ELF-1 (cell line): ENCODE measurements around the gene BIN2.
"Not testable (repeated sequence)": the region's sequence is repeated elsewhere in the genome, so short reads cannot be mapped to it uniquely, and the experiment has no call there.

Experiments
- DNase-seq: peaks from one replicate; pipeline ENCODE4 v3.0.0-alpha.2; 2016; ENCODE audit warnings: low read depth, low spot score

BIN2 gene

GRCh38 chr12:51259600-51259999 is 64.4 kb downstream of the BIN2 start:
- not testable (repeated sequence) for DNase-seq

DNA sequence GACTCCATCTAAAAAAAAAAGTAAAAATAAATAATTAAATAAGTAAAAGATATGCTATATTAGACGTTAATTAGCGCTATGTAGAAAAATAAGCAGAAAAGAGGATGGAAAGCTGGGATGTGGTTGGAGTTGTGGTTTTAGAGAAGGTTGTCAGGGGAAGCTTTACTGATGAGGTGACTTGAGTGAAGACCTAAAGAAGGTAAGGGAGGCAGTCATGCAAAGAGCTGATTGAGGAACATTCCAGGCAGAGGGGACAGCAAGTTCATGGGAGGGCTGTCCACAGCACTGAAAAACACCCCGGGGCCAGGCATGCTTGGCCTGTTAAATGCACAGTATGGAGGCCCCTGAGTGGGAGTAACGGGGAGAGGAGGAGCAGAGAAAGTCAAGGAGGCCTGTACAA is 69.4 kb downstream of the BIN2 start:
- DNase-seq, result no peak

- DNase-seq, result no peak
These were observed 70.7 kb downstream of the BIN2 start for GRCh38 chr12:51253276-51253675.

DNA sequence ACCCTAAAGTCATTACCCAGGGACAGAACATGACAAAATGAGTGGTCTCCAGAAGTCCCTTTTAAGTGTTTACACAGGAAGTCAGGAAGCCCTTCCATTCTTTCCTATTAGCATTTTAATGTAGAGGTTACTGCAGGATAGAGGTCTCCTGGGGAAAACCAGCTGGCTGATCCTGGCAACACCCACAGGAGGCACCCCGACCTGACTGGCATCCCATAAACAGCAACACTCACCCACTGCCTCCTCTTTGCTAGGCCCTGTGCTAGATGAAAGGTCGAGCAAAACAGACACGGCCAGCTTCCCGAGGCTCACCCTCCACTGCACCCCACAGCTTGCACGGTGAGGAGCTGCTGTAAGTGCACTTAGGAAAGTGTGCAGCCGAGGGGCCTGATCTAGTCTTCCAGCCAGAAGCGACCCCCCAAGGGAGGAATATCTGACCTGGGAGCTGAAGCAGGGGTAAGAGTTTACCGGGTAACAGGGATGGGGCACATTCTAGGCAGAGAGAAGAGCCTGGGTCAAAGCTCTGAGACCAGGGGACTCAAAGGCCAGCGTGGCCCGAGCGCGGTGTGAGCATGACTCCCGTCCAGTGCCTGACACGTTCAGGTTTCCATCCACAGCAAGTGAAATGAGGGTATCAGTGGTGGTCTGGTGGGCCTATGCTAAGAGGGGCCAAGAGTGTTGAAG is 76.3 kb downstream of the BIN2 start:
- no peak for DNase-seq

DNA sequence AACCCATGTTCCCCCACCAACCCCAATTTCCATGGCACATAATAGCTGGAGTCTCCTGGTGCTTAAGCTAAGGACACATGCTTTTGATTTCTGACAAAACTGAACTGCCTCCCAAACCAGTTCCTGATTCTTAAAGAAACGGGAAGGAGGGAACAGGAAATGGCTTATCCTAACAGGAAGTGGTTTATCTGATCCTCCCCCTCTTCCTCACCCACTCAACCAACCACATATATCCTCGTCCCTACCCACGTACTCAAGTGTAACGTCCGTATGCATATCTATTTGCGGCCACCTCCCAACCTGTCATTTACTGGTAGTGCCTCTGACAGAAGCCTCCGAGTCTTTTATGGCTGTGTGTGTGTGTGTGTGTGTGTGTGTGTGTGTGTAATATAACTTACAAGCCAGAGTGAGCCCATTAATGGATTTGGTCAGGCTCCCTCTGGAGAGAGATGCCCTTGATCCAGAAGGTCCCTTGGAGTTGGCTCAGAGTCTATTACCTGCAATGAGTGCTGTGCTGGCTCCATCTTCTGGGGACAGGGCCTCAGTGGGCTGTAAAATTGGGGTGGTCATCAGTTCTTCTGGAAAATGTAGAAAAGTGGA is 77.6 kb downstream of the BIN2 start:
- no peak for DNase-seq

- no peak for DNase-seq
These were observed 78.3 kb downstream of the BIN2 start for GRCh38 chr12:51245476-51246253.

GRCh38 chr12:51244269-51244668 is 79.7 kb downstream of the BIN2 start:
- no peak for DNase-seq

GRCh38 chr12:51242876-51243275 is 81.1 kb downstream of the BIN2 start:
- no peak for DNase-seq

DNA sequence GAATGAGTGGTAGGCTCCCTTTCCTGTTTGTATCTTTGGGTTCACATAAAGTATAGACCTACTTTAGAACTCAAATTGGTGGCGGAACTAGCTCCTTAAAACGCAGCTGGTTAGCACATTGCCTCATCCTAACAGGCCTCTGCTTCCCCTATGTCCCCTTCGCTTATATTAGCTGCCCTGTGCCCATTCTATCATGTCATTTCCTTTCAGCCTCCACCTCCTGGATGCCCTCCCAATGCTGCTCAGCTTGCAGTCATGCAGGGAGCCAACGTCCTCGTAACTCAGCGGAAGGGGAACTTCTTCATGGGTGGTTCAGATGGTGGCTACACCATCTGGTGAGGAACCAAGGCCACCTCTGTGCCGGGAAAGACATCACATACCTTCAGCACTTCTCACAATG is 81.9 kb downstream of the BIN2 start:
- no peak for DNase-seq

DNA sequence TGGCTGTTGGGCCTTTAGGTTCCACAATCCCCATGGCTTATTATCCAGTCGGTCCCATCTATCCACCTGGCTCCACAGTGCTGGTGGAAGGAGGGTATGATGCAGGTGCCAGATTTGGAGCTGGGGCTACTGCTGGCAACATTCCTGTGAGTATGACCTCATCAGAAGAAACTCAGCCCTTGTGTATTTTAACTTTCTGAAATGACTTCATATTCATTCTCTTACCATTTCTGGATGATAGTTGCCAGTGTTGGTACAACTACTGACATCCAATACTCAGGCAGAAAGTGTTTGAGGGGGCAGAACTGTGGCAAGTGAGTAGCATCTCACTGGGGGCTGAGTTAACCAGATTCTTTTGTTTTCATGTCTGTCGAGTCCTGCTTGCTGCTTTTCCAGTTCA is 83.0 kb downstream of the BIN2 start:
- no peak for DNase-seq

DNA sequence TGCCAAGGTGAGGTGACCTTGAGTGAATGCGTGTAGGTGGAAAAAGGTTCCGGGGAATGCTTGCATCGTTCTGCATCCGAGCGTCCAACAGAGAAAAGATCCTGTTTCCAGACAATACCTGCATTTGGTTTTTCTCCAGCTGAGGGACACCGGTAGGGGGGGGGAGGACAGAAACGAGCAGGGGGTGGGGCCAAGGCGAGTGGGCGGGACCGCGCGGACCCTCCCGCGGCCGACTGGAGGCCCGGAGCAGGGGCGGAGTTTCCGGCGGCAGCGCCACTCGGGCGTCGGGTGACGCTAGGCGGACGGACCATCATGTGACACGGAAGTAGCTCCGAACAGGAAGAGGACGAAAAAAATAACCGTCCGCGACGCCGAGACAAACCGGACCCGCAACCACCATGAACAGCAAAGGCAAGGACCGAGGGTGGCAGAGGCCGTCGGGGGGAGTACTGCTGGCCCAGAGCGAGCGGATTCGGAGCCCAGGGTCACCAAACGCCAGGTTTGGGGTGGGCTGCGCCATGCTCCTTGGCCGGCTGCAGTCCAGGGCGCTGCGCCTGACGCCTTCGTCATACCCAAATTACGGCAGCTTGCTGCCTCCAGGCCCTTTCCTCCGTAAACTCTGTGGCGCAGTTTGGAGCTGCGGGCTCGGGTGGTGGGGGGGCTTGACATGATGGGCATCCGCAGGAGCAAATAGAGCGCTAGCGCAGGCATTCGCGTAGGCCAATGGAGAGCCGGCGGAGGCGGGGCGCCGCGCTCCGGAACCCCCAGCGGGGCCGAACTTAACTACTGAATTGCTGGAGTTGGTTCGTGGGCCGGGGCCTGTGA is 85.3 kb downstream of the BIN2 start, which contains the start of gene DAZAP2:
DAZAP2 (plus strand) TSS at position 317 of the 825 bp plus-strand sequence; CDS start at position 399, 82 bp downstream.
- DNase-seq, result peak; percentile 98

DNA sequence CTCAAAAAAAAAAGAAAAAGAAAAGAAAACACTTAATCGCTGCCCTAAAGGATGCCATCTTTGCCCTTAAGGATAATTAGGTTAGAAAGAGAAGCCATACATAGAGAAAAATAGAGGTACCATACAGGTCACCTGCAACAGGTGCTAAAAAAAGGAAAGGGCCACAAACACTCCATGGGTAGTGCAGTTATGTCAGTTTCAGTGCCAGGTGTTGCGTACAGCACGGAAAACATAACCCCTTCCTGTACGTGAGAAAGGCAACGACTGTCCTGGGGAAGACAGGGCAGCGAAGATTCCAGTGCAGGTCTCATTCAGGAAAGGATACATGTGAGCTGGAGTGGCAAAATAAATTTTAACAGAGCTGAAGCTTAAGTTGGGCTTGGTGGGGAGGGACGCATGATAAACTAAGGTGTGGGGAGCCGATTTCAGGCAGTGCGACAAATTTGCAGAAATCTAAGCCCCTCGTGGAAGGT is 85.9 kb downstream of the BIN2 start:
- no peak for DNase-seq

DNA sequence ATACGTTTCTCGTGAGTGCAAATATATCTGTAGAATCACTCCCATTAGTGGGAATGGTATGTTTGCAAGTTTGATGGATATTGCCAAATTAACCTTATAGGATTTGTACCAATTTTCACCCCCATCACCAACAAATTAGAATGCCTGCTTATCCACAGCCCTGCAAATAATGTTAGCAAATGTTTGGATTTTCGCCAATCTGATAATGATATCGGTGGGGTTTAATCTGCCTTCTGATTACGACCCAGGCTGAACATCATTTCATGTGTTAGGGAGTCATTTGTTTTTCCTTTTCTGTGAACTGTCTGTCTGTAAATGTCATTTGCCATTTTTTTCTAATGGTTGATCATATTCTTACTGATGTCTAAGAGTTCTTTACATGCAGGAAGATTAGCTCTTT is 89.4 kb downstream of the BIN2 start:
- DNase-seq, result no peak

DNA sequence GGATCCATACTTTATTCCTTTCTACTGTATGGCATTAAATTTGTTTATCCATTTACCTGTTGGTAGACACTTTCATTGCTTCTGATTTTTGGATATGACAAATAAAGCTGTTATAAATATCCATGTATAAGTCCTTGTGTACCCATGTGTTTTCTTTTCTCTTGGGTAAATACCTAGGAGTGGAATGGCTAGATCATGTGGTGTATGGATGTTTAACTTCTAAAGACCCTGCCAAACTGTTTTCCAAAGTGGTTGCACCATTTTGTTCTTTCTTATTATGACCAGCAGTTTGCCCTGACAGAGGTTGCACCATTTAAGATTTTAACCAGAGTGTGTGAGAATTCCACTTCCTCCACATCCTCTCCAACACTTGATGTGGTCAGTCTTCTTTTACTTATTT is 91.3 kb downstream of the BIN2 start:
- DNase-seq, result no peak
